Mesenchymal stem cell (in vitro differentiated cells and primary cell): ENCODE measurements around the gene CNBD2.

Source experiments
- DNase-seq: peaks from one replicate; pipeline ENCODE4 v3.0.0-alpha.2; 2013
- H2AFZ ChIP-seq: one replicate; pipeline ENCODE4 v1.6.1; 2013; ENCODE audit warnings: low read depth, mild to moderate bottlenecking, control low read depth, inconsistent platforms, low read length, moderate library complexity
- H2AK5ac ChIP-seq: 2 replicates; pipeline ENCODE4 v1.6.1; 2013; ENCODE audit warnings: low read length, moderate library complexity, mild to moderate bottlenecking, inconsistent platforms; ENCODE audit not compliant: severe bottlenecking
- H2BK120ac ChIP-seq: one replicate; pipeline ENCODE4 v1.6.1; 2013; ENCODE audit warnings: low read depth, mild to moderate bottlenecking, inconsistent platforms, low read length, moderate library complexity
- H2BK12ac ChIP-seq, 2 experiments: one replicate each; pipeline ENCODE4 v1.6.1; 2013; ENCODE audit warnings: inconsistent platforms in 2 of 2, low read length in 2 of 2, mild to moderate bottlenecking in 2 of 2, moderate library complexity in 2 of 2, control low read depth in 1 of 2
- H2BK15ac ChIP-seq: one replicate; pipeline ENCODE4 v1.6.1; 2013; ENCODE audit warnings: mild to moderate bottlenecking, low read depth, inconsistent platforms; ENCODE audit not compliant: poor library complexity, severe bottlenecking
- H2BK5ac ChIP-seq: 2 replicates; pipeline ENCODE4 v1.6.1; 2013; ENCODE audit warnings: low read depth, mild to moderate bottlenecking, low read length, control low read depth, inconsistent platforms; ENCODE audit not compliant: poor library complexity, severe bottlenecking
- H3K14ac ChIP-seq, 2 experiments: one replicate each; pipeline ENCODE4 v1.6.1; 2013; ENCODE audit warnings: inconsistent platforms in 2 of 2, low read length in 2 of 2, control low read depth in 1 of 2, mild to moderate bottlenecking in 1 of 2, moderate library complexity in 1 of 2
- H3K18ac ChIP-seq, 2 experiments: one replicate each; pipeline ENCODE4 v1.6.1; 2013; ENCODE audit warnings: inconsistent platforms in 2 of 2, low read length in 2 of 2, control low read depth in 1 of 2, low read depth in 1 of 2, mild to moderate bottlenecking in 1 of 2
- H3K23ac ChIP-seq, 2 experiments: one replicate each; pipeline ENCODE4 v1.6.1; 2013; ENCODE audit warnings: inconsistent platforms in 2 of 2, low read length in 2 of 2, mild to moderate bottlenecking in 2 of 2, moderate library complexity in 2 of 2, control low read depth in 1 of 2
- H3K27ac ChIP-seq: 2 replicates; pipeline ENCODE4 v1.5.1; 2013; ENCODE audit warnings: mild to moderate bottlenecking, moderate library complexity, low read length, control low read depth, inconsistent platforms; ENCODE audit not compliant: poor library complexity, severe bottlenecking
- H3K27me3 ChIP-seq, 2 experiments: 2 replicates each; pipeline versions ENCODE4 v1.6.1 to v1.7.0; 2013; ENCODE audit warnings: low read length in 2 of 2, mild to moderate bottlenecking in 2 of 2, moderate library complexity in 2 of 2, control low read depth in 1 of 2, inconsistent platforms in 1 of 2; ENCODE audit not compliant: control insufficient read depth in 1 of 2, insufficient read depth in 1 of 2
- H3K36me3 ChIP-seq, 2 experiments: 2 replicates each; pipeline versions ENCODE4 v1.6.1 to v1.7.0; 2013; ENCODE audit warnings: low read length in 2 of 2, control low read depth in 1 of 2, inconsistent platforms in 1 of 2, low read depth in 1 of 2, mild to moderate bottlenecking in 1 of 2; ENCODE audit not compliant: insufficient read depth in 2 of 2, control insufficient read depth in 1 of 2
- H3K4ac ChIP-seq, 2 experiments: one replicate each; pipeline ENCODE4 v1.6.1; 2013; ENCODE audit warnings: inconsistent platforms in 2 of 2, low read length in 2 of 2, mild to moderate bottlenecking in 2 of 2, moderate library complexity in 2 of 2, control low read depth in 1 of 2, low read depth in 1 of 2
- H3K4me1 ChIP-seq: 2 replicates; pipeline ENCODE4 v1.6.1; 2013; ENCODE audit warnings: low read depth, low read length, control low read depth; ENCODE audit not compliant: control insufficient read depth, insufficient read depth
- H3K4me2 ChIP-seq: 2 replicates; pipeline ENCODE4 v1.6.1; 2013; ENCODE audit warnings: low read length, mild to moderate bottlenecking, inconsistent platforms; ENCODE audit not compliant: poor library complexity, severe bottlenecking
- H3K4me3 ChIP-seq, 2 experiments: 2 replicates each; pipeline versions ENCODE4 v1.5.1 to v1.7.0; 2013; ENCODE audit warnings: low read length in 2 of 2, mild to moderate bottlenecking in 2 of 2, control low read depth in 1 of 2, low read depth in 1 of 2; ENCODE audit not compliant: insufficient read depth in 1 of 2
- H3K79me1 ChIP-seq: replicated peaks from 2 replicates; pipeline ENCODE4 v1.6.1; 2013; ENCODE audit warnings: mild to moderate bottlenecking, control low read depth, low read length, inconsistent platforms; ENCODE audit not compliant: poor library complexity, severe bottlenecking
- H3K9ac ChIP-seq: 2 replicates; pipeline ENCODE4 v1.7.0; 2013; ENCODE audit warnings: mild to moderate bottlenecking, low read length, moderate library complexity
- H3K9me3 ChIP-seq: 2 replicates; pipeline ENCODE4 v1.7.0; 2013; ENCODE audit warnings: mild to moderate bottlenecking, low read length; ENCODE audit not compliant: control insufficient read depth
- H4K8ac ChIP-seq: one replicate; pipeline ENCODE4 v1.6.1; 2013; ENCODE audit warnings: inconsistent platforms, mild to moderate bottlenecking, low read length, moderate library complexity
- H4K91ac ChIP-seq: one replicate; pipeline ENCODE4 v1.6.1; 2013; ENCODE audit warnings: mild to moderate bottlenecking, low read length, inconsistent platforms
- WGBS: methylation state at CpG from one replicate; pipeline ENCODE4 v1.1.7; 2013; ENCODE audit warnings: mixed read lengths; 5-methylcytosine and 5-hydroxymethylcytosine counted together

The CNBD2 gene

GRCh38 chr20:35939264-35939663 lies 29.1 kb upstream of the CNBD2 start:
- Histone ChIP-seq H2BK15ac (no peak overlapping the region), H3K18ac (no peak overlapping the region), H3K23ac (no peak overlapping the region), H3K27ac (no peak overlapping the region), H4K91ac (no peak overlapping the region), H3K4ac (no peak overlapping the region), H3K4me1 (peaks cover 1% of the 10 kb centered on the region), H2AK5ac (no peak overlapping the region), H3K9me3 (no peaks in the 10 kb centered on the region), H4K8ac (no peak overlapping the region), H3K79me1 (peaks cover 35% of the 10 kb centered on the region), H3K14ac (no peak overlapping the region), H3K4me3 (no peak overlapping the region), H3K9ac (no peak overlapping the region), H3K4me2 (no peak overlapping the region), H2AFZ (no peak overlapping the region), H3K36me3 (peaks cover 30 to 63% of the 10 kb centered on the region in 2 experiments), H2BK120ac (no peak overlapping the region), H2BK5ac (no peak overlapping the region), H3K27me3 (no peaks in the 10 kb centered on the region), H2BK12ac (no peak overlapping the region)
- DNase-seq: no peak
- 97% methylated on average over 3 of the region's 3 CpGs for WGBS

- Histone ChIP-seq H2BK5ac (no peak overlapping the region), H2BK12ac (no peak overlapping the region), H3K4me1 (peaks cover 1% of the 10 kb centered on the region), H3K27me3 (no peaks in the 10 kb centered on the region), H3K9me3 (no peaks in the 10 kb centered on the region), H3K23ac (no peak overlapping the region), H3K4ac (no peak overlapping the region), H3K36me3 (peaks cover 31 to 65% of the 10 kb centered on the region in 2 experiments), H3K9ac (no peak overlapping the region), H3K27ac (no peak overlapping the region), H4K91ac (no peak overlapping the region), H3K14ac (no peak overlapping the region), H2AK5ac (no peak overlapping the region), H2BK15ac (no peak overlapping the region), H4K8ac (no peak overlapping the region), H2BK120ac (no peak overlapping the region), H2AFZ (no peak overlapping the region), H3K4me3 (no peak overlapping the region), H3K18ac (no peak overlapping the region), H3K4me2 (no peak overlapping the region), H3K79me1 (peaks cover 27% of the 10 kb centered on the region)
- DNase-seq: no peak
- 97% methylated on average over 2 of the region's 2 CpGs for WGBS
Observed at GRCh38 chr20:35941620-35942019, 26.8 kb upstream of the CNBD2 start.

GRCh38 chr20:35942243-35942642 lies 26.1 kb upstream of the CNBD2 start:
- 91% methylated on average over 2 of the region's 2 CpGs for WGBS
- no peak overlapping the region for H3K4ac ChIP-seq
- H2BK12ac ChIP-seq: no peak overlapping the region
- no peak overlapping the region for H3K23ac ChIP-seq
- H3K36me3 ChIP-seq: peaks cover 33 to 68% of the 10 kb centered on the region in 2 experiments
- H3K4me3 ChIP-seq: no peak overlapping the region
- no peaks in the 10 kb centered on the region for H3K9me3 ChIP-seq
- H3K4me1 ChIP-seq: peaks cover 1% of the 10 kb centered on the region
- H3K14ac ChIP-seq: no peak overlapping the region
- no peak overlapping the region for H2BK5ac ChIP-seq
- H4K91ac ChIP-seq: no peak overlapping the region
- no peaks in the 10 kb centered on the region for H3K27me3 ChIP-seq
- peaks cover 29% of the 10 kb centered on the region for H3K79me1 ChIP-seq
- H3K18ac ChIP-seq: no peak overlapping the region
- no peak overlapping the region for H2BK120ac ChIP-seq
- no peak for DNase-seq
- H3K27ac ChIP-seq: no peak overlapping the region
- H2AK5ac ChIP-seq: no peak overlapping the region
- H4K8ac ChIP-seq: no peak overlapping the region
- no peak overlapping the region for H2AFZ ChIP-seq
- H3K4me2 ChIP-seq: no peak overlapping the region
- no peak overlapping the region for H2BK15ac ChIP-seq
- H3K9ac ChIP-seq: no peak overlapping the region

- Histone ChIP-seq H3K9me3 (no peaks in the 10 kb centered on the region), H4K8ac (no peak overlapping the region), H4K91ac (no peak overlapping the region), H2AK5ac (no peak overlapping the region), H3K4ac (no peak overlapping the region), H2AFZ (no peak overlapping the region), H3K4me3 (no peak overlapping the region), H2BK15ac (no peak overlapping the region), H3K9ac (no peak overlapping the region), H3K4me1 (peaks cover 4% of the 10 kb centered on the region), H3K27ac (no peak overlapping the region), H3K23ac (no peak overlapping the region), H3K14ac (no peak overlapping the region), H3K36me3 (peaks cover 14 to 44% of the 10 kb centered on the region in 2 experiments), H3K79me1 (peaks cover 15% of the 10 kb centered on the region), H2BK12ac (no peak overlapping the region), H2BK120ac (no peak overlapping the region), H3K4me2 (no peak overlapping the region), H2BK5ac (no peak overlapping the region), H3K18ac (no peak overlapping the region), H3K27me3 (no peaks in the 10 kb centered on the region)
- DNase-seq: peak; percentile 20
- WGBS: 83% methylated on average over 9 of the region's 9 CpGs
Observed at GRCh38 chr20:35947489-35947888, 20.9 kb upstream of the CNBD2 start.
